ENCODE data around the gene SLTM.

DNA sequence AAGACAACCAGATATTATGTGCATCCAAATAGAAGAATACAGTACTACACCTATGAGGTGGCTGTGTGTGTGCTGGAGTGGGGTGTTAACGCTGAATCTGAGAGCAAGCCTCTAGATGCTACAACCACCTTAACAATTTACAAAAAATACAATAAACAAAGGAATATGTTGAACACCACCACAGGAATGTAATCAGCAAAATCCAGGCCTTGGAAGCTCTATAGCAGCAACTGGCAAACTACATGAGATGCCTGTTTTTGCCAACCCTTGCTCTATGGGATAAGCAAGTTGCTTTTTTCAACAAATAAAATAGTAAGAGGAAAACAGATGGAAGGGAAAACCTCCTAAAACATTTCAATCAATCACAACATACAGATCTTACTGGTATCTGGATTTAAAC, 23.9 kb downstream of the SLTM start:
- TF ChIP-seq, protein P1, sequence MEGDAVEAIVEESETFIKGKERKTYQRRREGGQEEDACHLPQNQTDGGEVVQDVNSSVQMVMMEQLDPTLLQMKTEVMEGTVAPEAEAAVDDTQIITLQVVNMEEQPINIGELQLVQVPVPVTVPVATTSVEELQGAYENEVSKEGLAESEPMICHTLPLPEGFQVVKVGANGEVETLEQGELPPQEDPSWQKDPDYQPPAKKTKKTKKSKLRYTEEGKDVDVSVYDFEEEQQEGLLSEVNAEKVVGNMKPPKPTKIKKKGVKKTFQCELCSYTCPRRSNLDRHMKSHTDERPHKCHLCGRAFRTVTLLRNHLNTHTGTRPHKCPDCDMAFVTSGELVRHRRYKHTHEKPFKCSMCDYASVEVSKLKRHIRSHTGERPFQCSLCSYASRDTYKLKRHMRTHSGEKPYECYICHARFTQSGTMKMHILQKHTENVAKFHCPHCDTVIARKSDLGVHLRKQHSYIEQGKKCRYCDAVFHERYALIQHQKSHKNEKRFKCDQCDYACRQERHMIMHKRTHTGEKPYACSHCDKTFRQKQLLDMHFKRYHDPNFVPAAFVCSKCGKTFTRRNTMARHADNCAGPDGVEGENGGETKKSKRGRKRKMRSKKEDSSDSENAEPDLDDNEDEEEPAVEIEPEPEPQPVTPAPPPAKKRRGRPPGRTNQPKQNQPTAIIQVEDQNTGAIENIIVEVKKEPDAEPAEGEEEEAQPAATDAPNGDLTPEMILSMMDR (IDR thresholded peaks at IDR 0.05; ENCODE audit: low read depth, low read length) = no peak
- TF ChIP-seq EZH2phosphoT487 (IDR thresholded peaks at IDR 0.05; ENCODE audit: low read depth) = no peak
